PC-3 (cell line): Measurements from ENCODE around the gene B4GALNT4. TPM values are rescaled to one million over a fixed set of nuclear protein-coding genes. Genes with fewer than 3 reads are reported as not detected.

ENCODE experiments used
- ATAC-seq: fragments of 200-7000 bp; cut with Tn5 transposase; 2 replicates; pipeline ENCODE4 v1.9.1; 2020; ENCODE audit warnings: mild to moderate bottlenecking, moderate library complexity
- BruUV-seq: library from RNA; stranded (reverse); fragments of 400-500 nt; replicated peaks from 2 replicates; lab custom pipeline; 2021; lab: Mats Ljungman, UMichigan
- CTCF ChIA-PET: fragments of 300-600 bp; sonication (Branson Sonifier 250); formaldehyde crosslinking; loops from one replicate; lab custom pipeline; 2022; ENCODE audit warnings: antibody characterized with exemption; lab: Charles Lee
- POLR2A ChIA-PET: fragments of 300-600 bp; sonication (Branson Sonifier 250); formaldehyde crosslinking; loops from one replicate; lab custom pipeline; 2022; ENCODE audit warnings: antibody characterized with exemption; ENCODE audit not compliant: unreplicated experiment; lab: Charles Lee
- DNase-seq: peaks from one replicate; pipeline ENCODE4 v3.0.0-alpha.2; 2015
- H2AFZ ChIP-seq: fragments of 300-600 bp; sonication (generic); 2 replicates; pipeline ENCODE4 v1.6.0; 2016; ENCODE audit warnings: antibody characterized with exemption, low read length
- H3F3A ChIP-seq: fragments of 300-600 bp; sonication (generic); one replicate; pipeline ENCODE4 v1.6.0; 2017; ENCODE audit warnings: antibody characterized with exemption, low read length, control low read depth, mild to moderate bottlenecking; ENCODE audit not compliant: unreplicated experiment
- H3K27ac ChIP-seq: fragments of 300-600 bp; sonication (generic); 2 replicates; pipeline ENCODE4 v1.5.1; 2016; ENCODE audit warnings: mild to moderate bottlenecking, low read length
- H3K27me3 ChIP-seq: fragments of 300-600 bp; sonication (generic); 2 replicates; pipeline ENCODE4 v1.6.1; 2016; ENCODE audit warnings: low read length, mixed read lengths
- H3K36me3 ChIP-seq: fragments of 300-600 bp; sonication (generic); 2 replicates; pipeline ENCODE4 v1.6.1; 2016; ENCODE audit warnings: low read depth, mixed run types, low read length, mixed read lengths
- H3K4me1 ChIP-seq: fragments of 300-600 bp; sonication (generic); 2 replicates; pipeline ENCODE4 v1.5.1; 2016; ENCODE audit warnings: low read length; ENCODE audit not compliant: insufficient read depth
- H3K4me2 ChIP-seq: fragments of 300-600 bp; sonication (generic); 2 replicates; pipeline ENCODE4 v1.6.0; 2016; ENCODE audit warnings: low read length
- H3K4me3 ChIP-seq: fragments of 300-600 bp; sonication (generic); 2 replicates; pipeline ENCODE4 v1.5.1; 2016; ENCODE audit warnings: mild to moderate bottlenecking, low read length, mixed read lengths
- H3K79me2 ChIP-seq: fragments of 300-600 bp; sonication (generic); 2 replicates; pipeline ENCODE4 v1.6.1; 2017; ENCODE audit warnings: low read length, mixed read lengths
- H3K9ac ChIP-seq: fragments of 300-600 bp; sonication (generic); 2 replicates; pipeline ENCODE4 v1.6.0; 2016; ENCODE audit warnings: mild to moderate bottlenecking, low read length
- H3K9me2 ChIP-seq: fragments of 300-600 bp; sonication (generic); replicated peaks from 2 replicates; pipeline ENCODE4 v1.6.1; 2016; ENCODE audit warnings: mixed run types, low read length, mixed read lengths
- H3K9me3 ChIP-seq: fragments of 300-600 bp; sonication (generic); 2 replicates; pipeline ENCODE4 v1.6.1; 2016; ENCODE audit warnings: low read length, mixed read lengths
- H4K20me1 ChIP-seq: fragments of 300-600 bp; sonication (generic); 2 replicates; pipeline ENCODE4 v1.6.1; 2016; ENCODE audit warnings: low read length, mixed read lengths
- EZH2 ChIP-seq: fragments of 300-600 bp; sonication (generic); IDR thresholded peaks from one replicate; pipeline ENCODE4 v1.6.1; 2017; ENCODE audit warnings: antibody characterized with exemption, mild to moderate bottlenecking, low read length; ENCODE audit not compliant: unreplicated experiment
- EZH2phosphoT487 ChIP-seq: fragments of 300-600 bp; sonication (generic); IDR thresholded peaks from 2 replicates; pipeline ENCODE4 v1.6.1; 2018; ENCODE audit warnings: mild to moderate bottlenecking, antibody characterized with exemption, low read length, borderline replicate concordance
- intact Hi-C: fragments of 100-400 bp; cut with micrococcal nuclease; formaldehyde crosslinking; loops from 2 replicates; pipeline ENCODE4 v1.9.0; 2023
- total RNA-seq: library from RNA; depleted of rRNA; stranded (reverse); fragments of >200 nt; gene quantifications from 2 replicates; pipeline ENCODE4 v1.2.3, GENCODE V29; 2014
- TF ChIP-seq, protein P1 (sequence below): fragments of 300-600 bp; sonication (generic); conservative IDR thresholded peaks from 2 replicates; pipeline ENCODE4 v1.5.1; 2017; ENCODE audit warnings: antibody characterized with exemption, low read depth, mild to moderate bottlenecking, low read length

The B4GALNT4 gene
- total RNA-seq, 1 experiment from 2014 or later = 52.9 TPM

DNA sequence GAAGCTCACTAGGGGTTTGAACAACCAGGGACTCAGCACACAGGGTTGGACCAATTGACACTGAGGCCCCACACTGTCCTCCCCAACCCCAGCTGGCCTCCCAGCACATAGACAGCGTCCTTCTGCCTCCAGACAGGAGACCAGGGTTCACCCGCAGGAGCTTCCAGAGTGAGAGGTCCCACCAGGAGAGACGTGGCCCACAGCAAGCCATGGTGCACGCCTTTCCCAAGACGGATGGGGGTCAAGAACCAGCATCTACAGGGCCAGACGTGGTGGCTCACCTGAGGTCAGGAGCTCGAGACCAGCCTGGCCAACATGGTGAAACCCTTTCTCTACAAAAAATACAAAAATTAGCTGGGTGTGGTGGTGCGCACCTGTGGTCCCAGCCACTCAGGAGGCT, 57.6 kb downstream of the B4GALNT4 start:
- no peaks in the 10 kb centered on the region for H3F3A ChIP-seq
- no peak for DNase-seq
- no peaks in the 10 kb centered on the region for H3K79me2 ChIP-seq
- no peak for ATAC-seq
- no TSS peak for BruUV-seq
- H3K9ac ChIP-seq = no peak overlapping the region
- H3K27ac ChIP-seq = no peak overlapping the region
- intact Hi-C loops = no loop called here
- no peaks in the 10 kb centered on the region for H3K27me3 ChIP-seq
- H4K20me1 ChIP-seq = no peaks in the 10 kb centered on the region
- no peak overlapping the region for H3K4me2 ChIP-seq
- no peaks in the 10 kb centered on the region for H3K36me3 ChIP-seq
- POLR2A ChIA-PET = no interaction called here
- TF ChIP-seq EZH2 (no peak), EZH2phosphoT487 (no peak)
- TF ChIP-seq, protein P1, sequence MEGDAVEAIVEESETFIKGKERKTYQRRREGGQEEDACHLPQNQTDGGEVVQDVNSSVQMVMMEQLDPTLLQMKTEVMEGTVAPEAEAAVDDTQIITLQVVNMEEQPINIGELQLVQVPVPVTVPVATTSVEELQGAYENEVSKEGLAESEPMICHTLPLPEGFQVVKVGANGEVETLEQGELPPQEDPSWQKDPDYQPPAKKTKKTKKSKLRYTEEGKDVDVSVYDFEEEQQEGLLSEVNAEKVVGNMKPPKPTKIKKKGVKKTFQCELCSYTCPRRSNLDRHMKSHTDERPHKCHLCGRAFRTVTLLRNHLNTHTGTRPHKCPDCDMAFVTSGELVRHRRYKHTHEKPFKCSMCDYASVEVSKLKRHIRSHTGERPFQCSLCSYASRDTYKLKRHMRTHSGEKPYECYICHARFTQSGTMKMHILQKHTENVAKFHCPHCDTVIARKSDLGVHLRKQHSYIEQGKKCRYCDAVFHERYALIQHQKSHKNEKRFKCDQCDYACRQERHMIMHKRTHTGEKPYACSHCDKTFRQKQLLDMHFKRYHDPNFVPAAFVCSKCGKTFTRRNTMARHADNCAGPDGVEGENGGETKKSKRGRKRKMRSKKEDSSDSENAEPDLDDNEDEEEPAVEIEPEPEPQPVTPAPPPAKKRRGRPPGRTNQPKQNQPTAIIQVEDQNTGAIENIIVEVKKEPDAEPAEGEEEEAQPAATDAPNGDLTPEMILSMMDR = no peak
- no peak overlapping the region for H3K4me3 ChIP-seq
- no peaks in the 10 kb centered on the region for H3K9me2 ChIP-seq
- H2AFZ ChIP-seq = no peak overlapping the region
- H3K4me1 ChIP-seq = no peaks in the 10 kb centered on the region
- no peaks in the 10 kb centered on the region for H3K9me3 ChIP-seq
- CTCF ChIA-PET = no interaction called here

DNA sequence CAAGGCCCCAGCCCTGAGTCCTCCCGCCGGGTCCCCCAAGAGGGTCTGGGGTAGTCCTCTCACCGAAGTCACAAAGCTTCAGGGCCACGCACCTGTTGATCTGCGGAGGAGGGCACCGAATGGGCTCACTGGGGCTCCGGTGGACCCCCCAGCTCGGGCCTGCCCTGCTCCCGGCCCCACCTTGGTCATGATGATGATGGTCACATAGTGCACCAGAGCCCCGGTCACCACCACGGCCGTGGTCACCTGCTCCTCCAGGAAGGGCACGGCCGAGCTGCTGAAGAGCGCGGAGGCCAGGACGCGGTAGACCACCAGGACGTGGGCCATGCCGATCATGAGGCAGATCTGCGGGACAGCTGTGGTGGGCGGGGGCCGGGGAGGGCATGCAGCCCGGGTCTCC, 59.0 kb downstream of the B4GALNT4 start:
- intact Hi-C loops = no loop called here
- Histone ChIP-seq H3K4me2 (no peak overlapping the region), H3K27ac (no peak overlapping the region), H3K27me3 (no peaks in the 10 kb centered on the region), H3K9me2 (no peaks in the 10 kb centered on the region), H3K9ac (no peak overlapping the region), H3K4me3 (no peak overlapping the region), H3K36me3 (no peaks in the 10 kb centered on the region), H3F3A (no peaks in the 10 kb centered on the region), H3K9me3 (no peaks in the 10 kb centered on the region), H4K20me1 (no peaks in the 10 kb centered on the region), H2AFZ (no peak overlapping the region), H3K79me2 (no peaks in the 10 kb centered on the region), H3K4me1 (no peaks in the 10 kb centered on the region)
- DNase-seq (no peak), ATAC-seq (no peak)
- CTCF ChIA-PET = no interaction called here
- no TSS peak for BruUV-seq
- TF ChIP-seq EZH2phosphoT487 (no peak), EZH2 (no peak)
- TF ChIP-seq, protein P1 = no peak
- POLR2A ChIA-PET = no interaction called here

DNA sequence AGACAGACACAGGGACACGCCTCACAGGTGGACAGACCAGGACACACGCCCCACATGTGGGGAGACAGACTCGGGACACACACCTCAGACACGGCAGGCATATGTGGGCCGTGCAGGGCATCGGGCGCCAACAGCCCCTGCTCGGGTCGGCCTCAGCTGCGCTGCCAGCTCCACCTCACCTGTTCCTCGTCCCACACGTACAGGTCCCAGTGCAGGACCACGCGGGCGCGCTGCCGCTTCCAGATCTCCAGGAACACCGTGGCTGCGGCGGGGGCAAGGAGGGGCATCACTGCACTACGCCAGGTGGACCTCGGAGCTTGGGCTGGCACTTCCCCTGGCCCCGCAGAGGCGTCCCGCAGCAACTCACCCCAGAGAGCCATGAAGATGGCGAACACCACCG, 60.1 kb downstream of the B4GALNT4 start:
- POLR2A ChIA-PET = no interaction called here
- Histone ChIP-seq H3K4me3 (no peak overlapping the region), H2AFZ (no peak overlapping the region), H3K79me2 (no peaks in the 10 kb centered on the region), H3K9ac (no peak overlapping the region), H3K27ac (no peak overlapping the region), H3K4me1 (no peaks in the 10 kb centered on the region), H4K20me1 (no peaks in the 10 kb centered on the region), H3K4me2 (no peak overlapping the region), H3K27me3 (no peaks in the 10 kb centered on the region), H3K36me3 (no peaks in the 10 kb centered on the region), H3K9me2 (no peaks in the 10 kb centered on the region), H3K9me3 (no peaks in the 10 kb centered on the region), H3F3A (no peaks in the 10 kb centered on the region)
- DNase-seq (no peak), ATAC-seq (no peak)
- TF ChIP-seq EZH2phosphoT487 (no peak), EZH2 (no peak)
- TF ChIP-seq, protein P1 = no peak
- intact Hi-C loops = no loop called here
- no TSS peak for BruUV-seq
- CTCF ChIA-PET = no interaction called here
